ENCODE data around the gene CCDC81.
"Not testable (repeated sequence)": the region's sequence is repeated elsewhere in the genome, so short reads cannot be mapped to it uniquely, and the experiment has no call there.

Gene CCDC81

DNA sequence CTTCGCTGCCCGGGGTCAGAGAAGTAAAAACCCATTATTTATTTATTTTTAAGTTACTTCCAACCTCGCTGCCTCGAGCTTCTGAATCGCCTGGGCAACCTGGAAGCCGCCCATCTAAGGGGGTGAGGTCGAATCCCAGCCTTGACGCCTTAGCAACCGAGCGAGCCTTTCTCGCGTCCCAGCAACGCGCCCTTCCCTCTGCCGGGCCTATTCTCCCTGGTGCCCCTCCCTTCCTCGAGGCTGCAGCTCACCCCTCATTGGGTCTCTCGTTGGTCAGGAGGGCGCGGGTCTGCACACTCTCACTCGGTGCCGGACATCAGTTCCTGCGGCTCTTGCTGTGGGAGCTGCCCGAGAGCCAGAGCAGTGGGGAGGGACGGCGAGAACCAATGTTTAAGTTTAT is at the start of gene CCDC81:
Gene CCDC81 (plus strand): TSS at position 302 of the 400 bp plus-strand sequence. CDS start 277 bp downstream, outside the sequence.
- no peak for DNase-seq

DNA sequence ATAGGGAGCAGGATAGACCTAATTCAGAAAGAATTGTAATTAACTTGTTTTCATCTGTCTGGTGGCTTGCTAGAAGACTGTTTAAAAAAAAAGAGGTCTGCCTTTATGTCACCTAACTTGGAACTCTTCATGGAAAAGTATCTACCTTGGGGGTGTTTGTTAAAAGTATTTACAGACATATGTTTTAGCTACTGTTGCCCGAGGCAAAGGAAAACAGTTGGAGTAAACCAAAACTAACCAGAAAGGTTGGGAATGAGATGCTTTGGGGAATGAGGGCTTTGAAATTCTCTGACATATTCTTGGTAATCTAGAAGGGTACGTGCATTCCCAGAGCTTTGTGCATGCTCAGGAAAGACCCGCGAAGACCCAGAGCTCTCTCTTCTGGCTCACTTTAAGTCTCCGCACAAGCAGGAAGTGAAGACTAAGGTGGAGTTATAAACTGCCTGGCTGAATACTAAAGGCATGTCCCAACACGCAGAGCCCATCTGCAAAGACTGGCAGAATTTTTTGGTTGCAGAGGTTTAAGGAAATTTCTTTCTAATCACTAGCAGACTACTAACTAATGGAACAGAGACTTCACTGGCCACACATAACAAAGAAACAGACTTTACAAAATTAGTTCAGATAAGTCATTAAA is 39.4 kb upstream of the CCDC81 start:
- no peak for DNase-seq

DNA sequence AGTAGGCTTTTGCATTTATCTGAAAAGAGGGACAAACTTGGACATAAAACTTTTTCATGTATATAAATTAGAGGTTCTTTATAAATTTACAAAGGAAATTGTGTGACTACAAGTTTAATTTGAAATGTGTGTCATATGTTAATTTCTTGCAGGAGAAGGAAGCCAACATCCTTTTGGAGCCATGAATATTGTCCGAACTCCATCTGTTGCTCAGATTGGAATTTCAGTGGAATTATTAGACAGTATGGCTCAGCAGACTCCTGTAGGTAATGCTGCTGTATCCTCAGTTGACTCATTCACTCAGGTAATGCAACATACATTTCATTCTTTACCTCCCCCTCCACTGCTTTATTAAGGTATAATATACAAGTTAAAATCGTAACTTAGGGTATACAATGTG is 37.5 kb upstream of the CCDC81 start:
- no peak for DNase-seq

DNA sequence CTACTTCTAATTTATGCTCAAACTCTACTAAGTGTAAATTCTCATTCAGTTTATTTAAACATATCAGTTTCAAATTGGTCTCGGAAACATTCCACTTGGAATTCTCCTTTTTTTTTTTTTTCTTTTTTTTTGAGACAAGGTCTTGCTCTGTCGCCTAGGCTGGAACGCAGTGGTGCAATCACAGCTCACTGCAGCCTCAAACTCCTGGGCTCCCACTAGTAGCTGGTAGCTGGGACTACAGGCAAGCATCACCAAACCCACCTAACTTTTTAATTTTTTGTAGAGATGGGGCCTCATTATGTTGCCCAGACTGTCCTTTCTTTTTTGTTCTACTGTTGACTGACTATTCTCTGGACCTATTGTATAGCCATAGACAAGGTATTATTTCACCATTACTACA is 33.3 kb upstream of the CCDC81 start:
- DNase-seq = no peak

DNA sequence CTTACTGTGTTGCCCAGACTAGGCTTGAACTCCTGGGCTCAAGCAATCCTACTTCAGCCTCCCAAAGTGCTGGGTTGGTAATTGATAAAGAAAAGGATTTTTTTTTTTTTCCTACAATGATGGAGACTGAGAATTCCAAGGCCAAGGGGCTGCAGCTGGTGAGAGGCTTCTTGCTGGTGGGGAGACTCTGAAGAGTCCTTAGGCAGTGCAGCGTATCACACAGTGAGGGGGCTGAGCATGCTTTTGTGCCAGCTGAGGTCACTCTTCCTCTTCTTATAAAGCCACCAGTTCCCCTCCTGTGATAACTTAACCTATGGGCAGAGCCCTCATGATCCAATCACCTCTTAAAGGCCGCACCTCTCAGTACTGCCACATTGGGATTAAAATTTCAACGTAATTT is 28.2 kb upstream of the CCDC81 start:
- DNase-seq = no peak

DNA sequence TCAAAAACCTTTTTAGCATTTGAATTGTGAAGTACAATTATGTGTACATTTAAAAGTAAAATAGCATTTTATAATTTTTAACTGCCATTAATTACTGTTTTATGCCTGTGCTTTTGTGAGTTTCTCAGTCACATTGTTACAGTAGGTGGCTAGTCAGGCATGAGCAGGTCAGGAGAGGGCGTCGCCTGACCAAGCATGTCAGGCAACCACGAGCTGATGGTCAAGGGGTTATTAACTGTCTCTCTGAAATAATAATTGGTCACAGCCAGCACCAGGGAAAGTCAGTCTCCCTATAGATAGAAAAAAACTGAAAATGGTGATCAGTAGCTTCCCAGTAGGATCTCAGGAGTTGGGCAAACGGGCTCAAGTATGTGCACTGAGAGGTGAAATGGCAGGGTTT is 19.4 kb upstream of the CCDC81 start:
- no peak for DNase-seq

DNA sequence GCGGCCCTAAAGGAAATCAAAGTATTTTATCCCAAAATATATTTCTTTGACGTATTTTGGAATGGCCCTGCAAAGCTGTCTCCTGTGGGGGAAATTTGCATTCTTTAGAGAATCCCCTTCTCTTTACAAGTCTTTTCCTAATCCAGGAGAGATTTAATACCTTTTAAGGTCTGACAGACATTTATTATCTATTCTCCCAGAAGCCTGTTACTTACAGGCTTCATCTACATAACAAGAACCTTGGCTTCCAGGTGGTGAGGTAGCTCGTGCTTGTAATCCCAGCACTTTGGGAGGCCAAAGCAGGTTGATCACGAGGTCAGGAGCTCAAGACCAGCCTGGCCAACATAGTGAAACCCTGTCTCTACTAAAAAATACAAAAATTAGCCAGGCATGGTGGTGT is 17.3 kb upstream of the CCDC81 start:
- not testable (repeated sequence) for DNase-seq

DNA sequence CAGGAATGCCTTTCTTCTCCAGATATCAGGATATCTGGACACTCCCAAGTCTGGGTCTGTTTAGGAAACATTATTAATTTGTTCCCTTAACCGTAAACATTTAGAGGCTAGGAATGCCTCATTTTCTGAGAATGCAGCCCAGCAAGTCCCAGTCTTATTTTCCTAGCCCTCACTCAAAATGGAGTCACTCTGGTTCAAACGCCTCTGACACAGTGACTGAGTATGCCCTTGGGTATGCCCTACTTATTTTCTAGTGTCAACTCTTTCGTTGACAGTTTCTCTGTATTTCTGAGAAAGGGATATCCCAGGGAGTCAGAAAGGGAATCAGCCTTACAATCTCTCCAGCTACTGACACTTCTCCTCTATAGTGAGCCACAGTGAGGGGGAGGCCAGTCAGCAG is 16.0 kb upstream of the CCDC81 start:
- no peak for DNase-seq

DNA sequence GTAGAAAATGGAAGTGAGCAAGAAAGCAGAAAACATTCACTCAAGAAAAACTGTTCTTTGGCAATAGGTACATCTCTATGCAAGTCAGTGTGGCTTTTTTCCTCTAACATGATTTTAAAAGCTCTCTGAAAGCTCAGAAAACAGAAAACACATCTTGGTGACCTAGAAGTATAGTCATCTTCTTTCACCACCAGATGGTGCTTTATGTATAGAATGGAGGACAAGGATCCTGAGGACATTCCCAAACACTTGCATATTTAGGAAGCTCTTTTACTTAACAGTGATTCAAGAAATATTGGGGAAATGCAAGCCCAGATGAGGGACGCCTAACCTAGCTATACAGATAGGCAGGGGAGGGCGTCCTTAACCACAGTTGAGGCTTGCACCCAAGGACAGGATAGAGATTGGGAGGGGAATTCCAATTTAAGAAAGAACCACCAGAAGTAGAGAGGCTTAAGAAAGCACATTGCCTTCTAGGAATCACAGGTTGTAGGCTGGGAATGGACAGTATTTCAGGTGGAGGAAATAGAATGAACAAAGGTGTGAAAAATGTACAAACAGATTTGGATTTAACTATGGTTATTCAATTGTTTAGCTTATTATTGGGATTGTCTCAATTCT is 13.8 kb upstream of the CCDC81 start:
- DNase-seq = no peak

DNA sequence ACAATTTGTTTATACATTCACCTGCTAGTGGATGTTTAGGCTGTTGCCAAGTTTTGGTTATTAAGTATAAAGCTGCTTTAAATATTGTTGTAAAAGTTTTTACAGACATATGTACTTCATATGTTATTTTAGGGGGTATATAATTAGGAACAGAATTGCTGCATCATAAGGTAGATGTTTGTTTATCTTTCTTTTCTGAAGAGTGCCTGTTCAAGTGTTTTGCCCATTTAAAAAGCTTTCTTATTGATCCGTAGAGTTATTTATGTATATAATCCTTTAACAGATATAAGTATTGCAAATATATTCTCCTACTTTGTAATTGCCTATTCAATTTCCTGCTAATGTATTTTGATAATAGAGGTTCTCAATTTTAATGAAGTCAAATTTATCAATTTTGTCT is 11.3 kb upstream of the CCDC81 start:
- DNase-seq = no peak

DNA sequence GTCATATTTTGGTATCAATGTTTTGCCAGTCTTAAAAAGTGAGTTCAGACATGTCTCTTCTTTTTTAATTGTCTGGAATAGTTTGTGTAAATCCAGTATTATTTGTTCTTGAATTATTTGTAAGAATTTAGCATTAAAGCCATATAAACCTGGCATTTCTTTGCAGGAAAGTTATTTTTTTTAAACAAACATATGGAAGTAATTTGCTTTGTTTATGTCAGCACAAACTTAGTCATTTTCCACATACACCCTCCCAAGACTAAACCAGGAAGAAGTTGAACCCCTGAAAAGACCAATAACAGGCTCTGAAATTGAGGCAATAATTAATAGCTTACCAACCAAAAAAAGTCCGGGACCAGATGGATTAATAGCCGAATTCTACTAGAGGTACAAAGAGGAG is 9.1 kb upstream of the CCDC81 start:
- no peak for DNase-seq

DNA sequence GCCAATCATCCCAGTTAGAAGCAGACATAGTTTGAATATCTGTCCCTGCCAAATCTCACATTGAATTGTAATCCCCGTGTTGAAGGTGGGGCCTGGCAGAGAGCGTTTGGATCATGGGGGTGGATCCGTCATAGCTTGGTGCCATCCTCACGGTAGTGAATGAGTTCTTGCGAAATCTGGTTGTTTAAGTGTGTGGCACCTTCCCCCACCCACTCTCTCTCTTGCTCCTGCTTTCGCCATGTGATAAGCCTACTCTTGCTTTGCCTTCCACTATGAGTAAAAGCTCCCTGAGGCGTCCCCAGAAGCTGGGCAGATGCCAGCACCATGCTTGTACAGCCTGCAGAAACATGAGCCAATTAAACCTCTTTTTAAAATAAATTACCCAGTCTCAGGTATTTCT is 5.0 kb upstream of the CCDC81 start:
- DNase-seq = no peak

DNA sequence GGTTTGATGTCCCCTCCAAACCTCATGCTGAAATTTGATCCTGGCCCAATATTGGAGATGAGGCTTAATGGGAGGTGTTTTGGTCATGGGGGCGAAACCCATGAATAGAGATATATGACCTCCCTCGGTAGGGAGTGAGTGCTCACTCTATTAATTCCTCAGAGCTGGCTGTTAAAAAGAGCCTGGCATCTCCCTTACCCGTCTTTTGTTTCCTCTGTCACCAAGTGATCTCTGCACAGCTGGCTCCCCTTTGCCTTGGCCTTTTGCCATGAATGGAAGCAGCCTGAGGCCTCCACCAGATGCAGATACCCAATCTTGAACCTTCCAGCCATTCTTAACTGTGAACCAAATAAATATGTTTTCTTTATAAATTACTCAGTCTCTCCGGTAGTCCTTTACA is 4.5 kb upstream of the CCDC81 start:
- no peak for DNase-seq

DNA sequence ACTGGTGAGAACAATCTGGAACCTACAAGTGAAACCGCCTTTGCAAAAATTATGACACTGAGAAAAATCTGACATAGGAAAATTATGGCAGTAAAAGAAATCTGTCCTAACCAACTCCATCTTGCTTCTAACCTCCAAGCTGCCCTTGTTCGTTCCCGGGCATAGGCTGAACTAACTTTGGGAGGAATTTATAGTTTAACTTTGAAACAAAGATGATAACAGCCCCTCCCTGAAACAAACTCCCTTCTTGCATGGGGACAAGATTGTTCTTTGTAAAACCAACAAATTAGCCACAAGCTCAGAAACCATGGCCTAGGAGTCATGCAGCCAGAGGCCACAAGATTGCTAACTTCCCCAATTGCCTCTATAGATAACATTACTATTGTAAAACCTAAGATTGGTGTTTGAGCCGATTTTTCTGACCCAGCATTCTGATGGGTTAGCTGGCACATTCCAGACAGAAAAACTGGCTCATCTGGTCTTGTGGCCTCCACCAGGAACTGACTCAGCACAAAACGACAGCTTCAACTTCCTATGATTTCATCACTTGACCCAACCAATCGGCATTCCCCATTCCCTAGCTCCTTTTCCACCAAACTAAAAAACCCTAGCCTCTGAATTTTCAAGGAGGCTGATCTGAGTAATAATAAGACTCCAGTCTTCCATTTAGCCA is 3.6 kb upstream of the CCDC81 start:
- DNase-seq = no peak

DNA sequence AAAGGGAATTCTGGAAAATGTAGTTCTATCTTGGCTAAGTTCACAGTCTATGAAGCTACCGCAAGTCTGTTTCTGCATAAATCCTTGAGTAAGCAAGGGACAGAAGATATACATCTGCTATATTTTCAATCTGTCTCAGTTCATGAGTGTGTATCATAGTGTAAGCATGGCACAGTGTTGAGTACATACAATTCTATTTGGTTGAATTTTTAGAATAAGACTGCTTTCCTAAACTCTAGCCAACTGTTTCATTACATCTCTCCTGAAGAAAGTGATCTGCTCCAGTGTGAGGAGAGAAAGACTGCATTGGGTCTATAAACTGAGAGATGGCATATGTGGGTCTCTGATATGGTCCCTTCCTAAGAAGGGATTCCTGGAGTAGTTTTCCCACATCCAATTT is 2.6 kb upstream of the CCDC81 start:
- DNase-seq = no peak

DNA sequence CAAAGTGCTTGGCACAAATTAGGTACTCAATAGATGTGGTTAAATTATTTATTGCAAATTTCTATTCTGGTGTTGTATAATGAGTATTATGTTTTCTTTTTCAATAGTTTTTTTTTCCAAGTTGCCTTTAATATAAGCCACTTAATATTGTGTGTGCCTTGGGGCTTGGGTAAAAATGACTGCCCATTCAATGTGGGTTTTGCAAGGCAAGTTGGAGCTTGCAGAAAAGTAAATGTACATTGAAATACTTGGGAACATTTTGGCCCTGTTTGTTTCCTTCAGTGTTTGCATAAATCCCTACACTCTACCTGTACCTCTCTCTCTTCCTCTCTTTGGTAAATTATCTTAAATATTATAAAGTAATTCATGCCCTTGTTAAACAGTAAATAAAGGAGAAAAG is 2.1 kb upstream of the CCDC81 start:
- DNase-seq = no peak

DNA sequence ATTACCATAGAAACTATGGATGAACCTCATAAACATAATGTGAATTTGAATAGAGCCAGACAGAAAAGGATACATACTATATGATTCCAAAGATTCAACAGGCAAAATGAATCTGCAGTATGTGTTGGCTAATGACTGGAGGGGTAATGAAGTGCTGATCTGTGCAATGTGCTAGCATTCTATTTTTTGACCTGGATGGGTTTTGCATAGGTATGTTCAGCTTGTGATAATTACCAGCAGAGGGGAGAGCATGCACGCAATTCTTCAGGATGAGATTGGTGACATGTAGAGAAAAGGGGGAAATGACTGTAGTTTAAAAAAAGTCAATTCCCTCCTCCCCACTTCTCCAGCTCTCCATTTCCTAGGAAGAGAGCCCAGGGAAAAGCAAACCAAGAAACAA is 618 bp upstream of the CCDC81 start:
- DNase-seq = no peak

DNA sequence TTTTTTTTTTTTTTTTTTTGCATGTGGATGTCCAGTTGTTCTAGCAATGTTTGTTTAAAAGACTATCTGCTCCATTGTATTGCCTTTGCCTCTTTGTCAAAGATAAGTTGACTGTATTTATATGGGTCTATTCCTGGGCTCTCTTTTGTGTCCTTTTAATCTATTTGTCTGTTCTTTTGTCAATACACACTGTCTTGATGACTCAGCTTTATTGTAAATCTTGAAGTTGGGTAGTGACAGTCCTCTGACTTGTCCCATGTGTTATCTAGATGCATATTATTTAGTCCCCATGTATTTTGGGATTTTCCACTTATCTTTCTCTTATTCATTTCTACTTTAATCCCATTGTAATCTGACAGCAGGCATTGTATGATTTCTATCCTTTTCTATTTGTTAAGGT is 3.3 kb downstream of the CCDC81 start:
- DNase-seq = no peak

DNA sequence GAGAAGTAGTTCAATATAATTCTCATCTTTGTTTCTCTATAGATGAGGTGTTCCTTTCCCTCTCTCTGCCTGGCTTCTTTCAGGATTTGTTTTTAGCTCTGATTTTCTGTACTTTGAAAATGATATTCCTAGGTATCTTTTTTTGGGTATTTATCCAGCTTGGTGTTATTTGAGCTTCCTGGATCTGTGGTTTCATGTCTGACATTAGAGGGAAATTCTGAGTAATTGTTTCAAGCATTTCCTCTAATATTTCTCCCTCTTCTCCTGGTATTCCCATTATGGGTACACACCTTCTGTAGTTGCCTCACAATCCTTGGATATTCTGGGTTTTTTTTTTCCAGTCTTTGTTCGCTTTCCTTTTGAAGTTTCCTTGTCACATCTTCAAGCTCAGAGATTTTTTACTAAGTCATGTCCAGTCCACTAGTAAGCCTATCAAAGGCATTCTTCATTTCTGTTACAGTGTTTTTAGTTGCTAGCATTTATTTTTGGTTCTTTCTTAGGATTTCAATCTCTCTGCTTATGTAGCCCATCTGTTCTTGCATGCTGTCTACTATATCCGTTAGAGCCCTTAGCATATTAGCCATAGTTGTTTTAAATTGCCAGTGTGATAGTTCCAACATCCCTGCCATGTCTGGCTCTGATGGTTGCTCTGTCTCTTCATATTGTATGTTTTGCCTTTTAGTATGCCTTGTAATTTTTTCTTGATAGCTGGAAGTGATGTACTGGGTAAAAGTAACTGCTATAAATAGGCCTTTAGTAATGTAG is 5.8 kb downstream of the CCDC81 start:
- no peak for DNase-seq

DNA sequence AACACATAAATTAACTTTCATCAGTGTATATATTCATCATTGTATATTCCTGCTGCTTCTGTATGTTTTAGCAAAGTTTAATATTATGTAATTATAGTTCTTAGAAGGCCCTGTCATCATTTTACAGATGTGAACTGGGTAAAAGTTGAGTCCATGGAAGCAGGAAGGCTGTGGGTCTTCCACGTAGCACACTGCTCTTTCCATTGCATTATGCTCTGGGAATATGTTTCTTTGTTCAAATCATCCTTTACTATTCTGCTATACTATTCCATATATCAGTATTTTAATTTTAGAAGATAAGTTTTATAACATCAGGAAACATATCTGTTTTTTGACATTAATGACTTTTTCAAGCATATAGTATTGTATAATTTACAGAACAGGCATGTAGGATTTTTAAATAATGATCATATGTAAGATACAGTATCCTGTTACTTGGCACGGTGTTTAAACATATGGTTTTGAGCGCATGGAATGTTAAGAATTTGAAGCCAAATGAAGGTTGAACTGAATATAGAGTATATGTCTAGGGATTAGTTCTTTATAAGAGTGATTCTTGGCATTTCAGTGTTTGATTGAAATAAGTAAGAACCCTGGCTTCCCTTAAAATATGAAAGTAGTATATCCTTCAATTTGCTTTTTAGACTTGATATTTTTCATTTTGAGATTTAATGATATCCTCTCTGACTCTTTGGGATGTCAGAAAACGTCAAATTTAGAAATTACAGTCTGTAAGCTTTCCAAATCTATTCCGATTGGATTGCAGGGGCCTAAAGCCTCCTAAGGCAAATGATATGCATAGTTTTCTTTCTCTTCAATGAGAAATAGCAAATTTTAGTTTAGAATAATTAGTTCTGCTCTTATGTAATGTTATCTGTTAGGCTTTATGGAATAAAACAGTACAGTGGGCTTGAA is 8.6 kb downstream of the CCDC81 start:
- no peak for DNase-seq

DNA sequence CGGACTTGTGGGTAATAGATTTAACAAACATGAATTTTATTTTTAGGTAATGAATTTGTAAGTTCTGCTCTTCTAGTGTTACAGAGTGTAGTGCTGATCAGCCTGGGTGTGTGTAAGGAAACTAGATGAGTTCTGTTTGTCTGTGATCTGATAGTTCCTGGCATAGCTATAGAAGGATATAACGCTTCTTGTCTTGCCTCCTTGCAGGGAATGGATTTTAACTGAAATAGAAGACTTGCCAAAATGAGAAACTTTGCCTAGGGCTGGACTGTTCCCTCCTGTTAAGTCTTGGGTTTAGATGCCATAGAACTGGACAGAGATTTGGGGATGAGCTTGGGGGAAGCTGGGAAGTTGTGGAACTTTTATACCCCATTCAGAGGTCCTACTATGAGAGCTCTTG is 11.6 kb downstream of the CCDC81 start:
- DNase-seq = no peak

DNA sequence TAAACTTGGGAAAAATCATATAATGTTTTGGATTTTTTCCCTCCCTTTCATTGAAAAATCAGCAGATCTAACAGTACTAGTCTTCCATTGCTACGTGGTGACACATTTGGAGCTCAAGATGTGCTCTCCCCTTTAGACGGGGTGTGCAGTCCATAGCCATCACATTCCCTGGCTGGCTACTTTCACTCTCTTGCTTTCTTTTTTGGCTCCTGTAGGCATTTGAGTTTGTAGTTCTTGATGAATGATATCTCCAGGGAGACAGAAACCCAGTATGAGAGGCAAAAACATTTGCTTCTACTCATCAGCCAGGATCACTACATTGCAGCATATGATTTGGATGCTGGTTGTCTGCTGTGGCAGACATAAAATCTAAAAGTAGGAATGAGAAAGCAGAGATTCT is 12.1 kb downstream of the CCDC81 start:
- DNase-seq = no peak

DNA sequence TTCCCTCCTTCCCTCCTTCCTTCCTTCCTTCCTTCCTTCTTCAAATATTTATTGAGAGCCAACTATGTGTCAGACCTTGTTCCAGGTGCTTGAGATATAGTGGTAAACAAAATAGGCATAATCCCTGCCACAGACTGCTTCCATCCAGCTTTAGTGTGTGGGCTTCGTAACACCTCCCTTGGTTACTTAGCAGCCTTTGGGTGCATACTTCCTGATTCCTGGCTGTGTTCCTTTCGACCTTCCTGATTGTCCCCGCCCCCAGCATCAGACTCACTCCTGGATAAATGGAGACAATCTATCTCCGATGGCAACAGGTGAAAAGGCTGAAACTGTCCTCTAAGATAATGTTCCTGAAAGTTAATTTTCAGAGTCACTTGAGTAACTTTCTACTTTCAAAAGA is 13.5 kb downstream of the CCDC81 start:
- DNase-seq = no peak
